Activated effector memory CD4-positive, alpha-beta T cell treated with Interleukin-2 at 50 U/mL for 16 hours (primary cell): ENCODE data around the gene SERPIND1.

Experiments used
- DNase-seq: peaks from one replicate; pipeline ENCODE4 v3.0.0-alpha.2; 2020

Gene SERPIND1

GRCh38 chr22:20793748-20794649, 20.1 kb downstream of the SERPIND1 start:
- DNase-seq: no peak

- no peak for DNase-seq
These were observed 20.9 kb downstream of the SERPIND1 start for GRCh38 chr22:20794650-20795413.

DNA sequence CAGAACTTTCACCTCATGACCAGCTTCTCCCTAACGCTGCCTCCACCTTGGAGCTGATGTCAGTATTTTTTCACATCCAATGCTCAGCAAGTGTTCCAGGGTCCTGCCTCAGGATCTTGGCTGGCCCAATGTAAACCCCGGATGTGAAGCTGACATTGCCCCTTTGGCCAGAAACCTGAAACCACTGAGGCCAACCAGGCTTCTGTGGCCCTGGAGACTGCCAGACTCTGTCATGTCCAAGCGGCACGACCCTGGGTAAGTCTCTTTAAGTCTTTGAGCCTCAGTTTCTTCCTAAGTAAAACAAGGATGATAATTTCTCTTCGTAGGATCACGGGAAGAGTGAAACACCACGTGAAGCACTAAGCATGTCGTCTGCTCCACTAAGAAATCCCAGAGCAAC, 22.8 kb downstream of the SERPIND1 start:
- DNase-seq: no peak

DNA sequence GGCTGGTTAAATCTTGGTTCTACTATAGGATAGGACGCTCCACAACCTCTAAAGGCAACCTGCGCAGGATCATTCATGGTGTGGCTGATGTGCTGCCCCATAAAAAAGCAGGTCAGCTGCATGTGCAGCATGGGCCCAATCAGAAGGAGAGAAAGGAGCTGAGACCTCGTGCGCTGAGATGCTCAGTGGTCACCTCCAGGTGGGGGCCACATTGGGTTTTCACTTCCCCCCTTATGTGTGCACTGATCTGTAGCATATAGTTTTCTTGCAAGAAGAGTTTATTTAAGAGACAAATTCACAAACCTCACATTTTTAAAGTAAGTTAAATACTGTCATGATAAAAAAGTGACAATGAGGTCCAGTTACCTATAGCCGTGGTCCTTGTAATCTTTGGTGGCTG, 24.3 kb downstream of the SERPIND1 start:
- no peak for DNase-seq

- DNase-seq: no peak
These were observed 25.1 kb downstream of the SERPIND1 start for GRCh38 chr22:20798974-20799373.

DNA sequence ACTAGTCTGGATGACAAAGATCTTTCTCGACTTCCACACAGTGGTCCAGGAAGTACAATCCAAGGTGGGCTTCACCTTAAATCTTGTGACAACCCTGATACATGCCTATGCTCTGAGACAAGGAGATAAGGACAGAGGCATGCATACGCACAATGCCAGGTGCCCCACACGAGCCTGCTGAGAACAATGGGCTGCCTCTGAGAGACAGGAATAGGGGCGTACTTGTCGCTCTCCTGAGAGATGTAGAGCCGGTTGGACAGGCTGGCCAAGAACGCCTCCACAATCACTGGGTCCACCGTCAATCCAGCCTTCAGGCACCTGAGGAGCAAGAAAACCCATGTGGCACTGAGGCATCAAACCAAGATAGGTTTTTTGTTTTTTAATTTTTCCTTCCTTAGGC, 25.5 kb downstream of the SERPIND1 start:
- no peak for DNase-seq

GRCh38 chr22:20802452-20802851, 28.5 kb downstream of the SERPIND1 start:
- DNase-seq: no peak

- DNase-seq: no peak
These were observed 29.1 kb downstream of the SERPIND1 start for GRCh38 chr22:20802922-20803553.

- DNase-seq: no peak
These were observed 29.9 kb downstream of the SERPIND1 start for GRCh38 chr22:20803696-20804324.

DNA sequence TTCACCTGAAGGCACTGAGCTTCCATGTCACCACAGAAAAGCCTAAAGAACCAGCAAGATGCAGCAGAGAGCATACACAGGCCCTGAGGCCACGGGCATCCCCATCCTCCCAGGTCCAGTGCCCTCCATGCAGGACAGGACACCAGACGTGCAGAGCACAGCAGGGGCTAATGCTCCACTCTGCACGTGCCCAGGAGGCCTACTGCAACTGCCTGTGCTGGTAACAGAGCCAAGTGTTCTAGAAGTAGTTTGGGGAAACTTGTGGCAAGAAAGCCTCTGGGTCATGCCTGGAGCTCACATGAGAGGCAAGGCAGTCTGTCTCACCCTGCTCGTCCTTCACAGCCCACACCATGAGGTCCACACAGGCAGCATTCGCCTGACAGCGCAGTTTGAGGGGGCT, 30.7 kb downstream of the SERPIND1 start:
- DNase-seq: no peak

GRCh38 chr22:20805972-20806471, 32.1 kb downstream of the SERPIND1 start:
- no peak for DNase-seq

DNA sequence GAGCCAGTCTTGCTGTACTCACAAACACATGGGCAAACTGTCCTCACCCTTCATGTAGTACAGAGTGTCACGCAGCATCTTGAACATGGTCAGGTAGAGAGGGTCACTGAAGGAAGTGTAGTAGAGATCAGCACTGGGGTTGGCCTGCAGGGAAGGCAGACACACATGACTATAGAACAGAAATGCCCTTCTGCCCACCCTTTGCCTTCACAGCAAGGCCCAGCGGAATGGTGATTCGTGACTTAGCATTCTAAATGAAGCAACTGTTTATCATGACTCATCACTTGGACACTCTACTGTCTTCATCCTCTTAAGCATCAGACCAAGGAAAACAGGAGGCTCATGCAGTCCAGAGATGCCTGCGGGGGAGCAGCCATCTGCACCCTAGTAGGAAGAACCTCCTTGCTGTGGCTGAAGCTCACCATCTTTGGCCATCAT, 33.4 kb downstream of the SERPIND1 start:
- DNase-seq: no peak

DNA sequence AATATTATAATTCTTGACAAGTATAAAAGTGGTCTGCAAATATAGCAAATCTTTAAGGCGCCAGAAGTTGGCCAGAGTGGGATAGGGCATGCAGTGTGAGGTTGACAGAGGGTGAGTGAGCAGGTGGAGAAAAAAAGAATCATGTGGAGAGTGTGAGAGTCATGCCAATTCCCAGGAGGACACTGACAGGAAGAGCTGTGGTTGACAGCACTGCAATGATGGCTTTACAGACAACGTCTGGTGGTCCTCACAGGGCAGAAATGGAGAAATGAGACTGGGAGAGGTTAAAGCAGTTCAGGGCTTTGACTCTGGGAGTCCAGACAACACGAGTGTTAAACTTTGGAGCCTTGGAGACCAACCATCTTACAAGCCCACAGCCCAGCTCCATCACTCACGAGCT, 34.9 kb downstream of the SERPIND1 start:
- no peak for DNase-seq

- DNase-seq: no peak
These were observed 35.7 kb downstream of the SERPIND1 start for GRCh38 chr22:20809538-20810185.

DNA sequence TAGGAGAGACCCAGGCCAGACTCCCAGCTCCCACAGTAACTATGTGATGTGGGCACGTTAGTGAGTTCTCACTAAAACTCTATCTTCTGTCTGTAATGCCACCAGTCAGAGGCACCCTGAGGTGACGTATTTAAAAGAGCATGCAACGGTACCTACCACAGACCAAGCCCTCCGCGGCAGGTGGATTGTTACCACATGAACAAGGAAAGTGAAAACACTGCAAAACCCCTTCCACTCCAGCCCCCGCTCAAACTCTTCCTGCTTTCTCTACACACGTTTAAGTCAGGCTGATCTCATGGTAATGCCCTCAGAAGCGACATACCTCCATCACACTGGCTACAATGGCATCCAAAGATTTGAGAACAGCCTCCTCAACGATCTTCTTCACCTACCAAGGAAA, 36.7 kb downstream of the SERPIND1 start:
- no peak for DNase-seq

DNA sequence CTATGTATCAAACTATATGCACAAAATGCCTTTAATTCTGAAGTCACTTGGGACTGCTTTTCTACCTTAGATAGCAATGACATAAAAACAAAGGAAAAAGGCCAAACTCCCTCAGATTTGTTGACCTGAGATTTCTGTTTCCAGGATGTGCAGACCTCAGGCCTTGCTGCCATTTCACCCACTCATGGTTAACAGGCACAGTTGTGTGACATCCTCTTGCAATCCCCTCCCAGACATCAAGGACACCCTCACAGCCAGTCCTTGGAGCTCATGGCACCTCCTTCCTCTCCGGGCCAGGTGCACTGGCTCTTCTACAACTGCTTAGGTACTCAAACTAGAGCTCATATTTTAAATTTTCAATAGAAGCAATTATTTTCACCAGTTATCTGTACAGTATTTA, 37.3 kb downstream of the SERPIND1 start:
- DNase-seq: no peak

- DNase-seq: no peak
These were observed 38.2 kb downstream of the SERPIND1 start for GRCh38 chr22:20811971-20812660.

- no peak for DNase-seq
These were observed 39.1 kb downstream of the SERPIND1 start for GRCh38 chr22:20813056-20813455.

- no peak for DNase-seq
These were observed 40.4 kb downstream of the SERPIND1 start for GRCh38 chr22:20814221-20814808.

DNA sequence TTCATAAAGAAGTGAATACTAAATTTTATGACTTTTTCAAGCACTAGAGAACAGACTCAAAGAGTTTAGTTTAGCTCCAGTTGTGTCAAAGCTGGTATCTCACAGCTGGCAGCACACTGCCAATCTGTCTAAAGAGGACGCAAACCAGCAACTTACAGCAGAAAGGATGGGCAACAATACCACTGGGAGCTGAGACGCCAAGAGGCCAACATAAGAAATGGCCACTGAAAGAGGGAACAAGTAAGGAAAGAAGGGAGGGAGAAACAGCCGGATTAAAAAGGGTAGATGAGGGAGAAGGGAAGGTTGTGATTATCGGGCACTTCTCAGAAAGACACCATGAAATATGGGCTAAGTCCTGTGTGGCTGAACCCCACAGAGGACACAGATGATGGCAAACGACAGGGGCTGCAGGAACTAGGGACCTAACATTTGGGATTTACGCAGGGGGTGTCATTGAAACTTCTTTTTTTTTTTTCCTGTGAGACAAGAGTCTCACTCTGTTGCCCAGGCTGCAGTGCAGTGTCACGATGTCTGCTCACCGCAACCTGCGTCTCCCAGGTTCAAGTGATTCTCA, 41.7 kb downstream of the SERPIND1 start:
- no peak for DNase-seq

DNA sequence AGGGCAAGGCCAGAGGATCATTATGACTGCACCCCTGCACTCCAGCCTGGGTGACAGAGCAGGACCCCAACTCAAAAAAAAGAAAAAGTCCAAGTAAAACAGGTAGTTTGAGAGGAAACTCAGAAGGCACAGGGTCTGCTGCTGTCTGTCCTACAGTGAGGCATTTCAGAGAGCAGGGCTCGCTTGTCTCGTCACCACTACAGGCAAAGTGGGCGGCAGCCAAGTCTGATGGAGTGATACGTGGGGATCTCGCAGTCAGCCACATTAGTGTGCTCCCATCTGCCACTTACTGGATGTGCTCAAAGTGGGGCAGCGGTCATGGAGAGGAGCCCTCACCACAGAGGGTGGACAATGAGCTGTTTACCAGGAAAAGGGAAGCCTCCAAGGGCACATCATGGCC, 42.6 kb downstream of the SERPIND1 start:
- DNase-seq: no peak
